Testis (tissue), 2 donors: ENCODE data around the gene FA2H.

Source experiments
- CTCF ChIP-seq, 3 experiments: fragments of 450-650 bp in 2 of 3; fragments of 200-600 bp in 1 of 3; sonication (generic) in 1 of 3; IDR thresholded peaks; one replicate each; pipeline ENCODE4 v1.5.1; 2016 to 2019; ENCODE audit warnings: antibody characterized with exemption in 3 of 3, mild to moderate bottlenecking in 2 of 3, moderate library complexity in 1 of 3
- POLR2A ChIP-seq: fragments of 450-650 bp; IDR thresholded peaks from one replicate; pipeline ENCODE4 v1.6.1; 2017; ENCODE audit warnings: antibody characterized with exemption, mild to moderate bottlenecking, moderate library complexity

GRCh38 chr16:74794668-74795067 is 20.0 kb upstream of the FA2H start:
- TF ChIP-seq CTCF (IDR thresholded peaks at IDR 0.05): no peak
- no peak for TF ChIP-seq POLR2A
